PC-3 (cell line): ENCODE results near the gene ANP32A. TPM values are rescaled to one million over a fixed set of nuclear protein-coding genes. Genes with fewer than 3 reads are reported as not detected.

Experiments
- ATAC-seq: fragments of 200-7000 bp; cut with Tn5 transposase; 2 replicates; pipeline ENCODE4 v1.9.1; 2020; ENCODE audit warnings: mild to moderate bottlenecking, moderate library complexity
- BruUV-seq: library from RNA; stranded (reverse); fragments of 400-500 nt; replicated peaks from 2 replicates; lab custom pipeline; 2021; lab: Mats Ljungman, UMichigan
- CTCF ChIA-PET: fragments of 300-600 bp; sonication (Branson Sonifier 250); formaldehyde crosslinking; loops from one replicate; lab custom pipeline; 2022; ENCODE audit warnings: antibody characterized with exemption; lab: Charles Lee
- POLR2A ChIA-PET: fragments of 300-600 bp; sonication (Branson Sonifier 250); formaldehyde crosslinking; loops from one replicate; lab custom pipeline; 2022; ENCODE audit warnings: antibody characterized with exemption; ENCODE audit not compliant: unreplicated experiment; lab: Charles Lee
- DNase-seq: peaks from one replicate; pipeline ENCODE4 v3.0.0-alpha.2; 2015
- H2AFZ ChIP-seq: fragments of 300-600 bp; sonication (generic); 2 replicates; pipeline ENCODE4 v1.6.0; 2016; ENCODE audit warnings: antibody characterized with exemption, low read length
- H3F3A ChIP-seq: fragments of 300-600 bp; sonication (generic); one replicate; pipeline ENCODE4 v1.6.0; 2017; ENCODE audit warnings: antibody characterized with exemption, low read length, control low read depth, mild to moderate bottlenecking; ENCODE audit not compliant: unreplicated experiment
- H3K27ac ChIP-seq: fragments of 300-600 bp; sonication (generic); 2 replicates; pipeline ENCODE4 v1.5.1; 2016; ENCODE audit warnings: mild to moderate bottlenecking, low read length
- H3K27me3 ChIP-seq: fragments of 300-600 bp; sonication (generic); 2 replicates; pipeline ENCODE4 v1.6.1; 2016; ENCODE audit warnings: low read length, mixed read lengths
- H3K36me3 ChIP-seq: fragments of 300-600 bp; sonication (generic); 2 replicates; pipeline ENCODE4 v1.6.1; 2016; ENCODE audit warnings: low read depth, mixed run types, low read length, mixed read lengths
- H3K4me1 ChIP-seq: fragments of 300-600 bp; sonication (generic); 2 replicates; pipeline ENCODE4 v1.5.1; 2016; ENCODE audit warnings: low read length; ENCODE audit not compliant: insufficient read depth
- H3K4me2 ChIP-seq: fragments of 300-600 bp; sonication (generic); 2 replicates; pipeline ENCODE4 v1.6.0; 2016; ENCODE audit warnings: low read length
- H3K4me3 ChIP-seq: fragments of 300-600 bp; sonication (generic); 2 replicates; pipeline ENCODE4 v1.5.1; 2016; ENCODE audit warnings: mild to moderate bottlenecking, low read length, mixed read lengths
- H3K79me2 ChIP-seq: fragments of 300-600 bp; sonication (generic); 2 replicates; pipeline ENCODE4 v1.6.1; 2017; ENCODE audit warnings: low read length, mixed read lengths
- H3K9ac ChIP-seq: fragments of 300-600 bp; sonication (generic); 2 replicates; pipeline ENCODE4 v1.6.0; 2016; ENCODE audit warnings: mild to moderate bottlenecking, low read length
- H3K9me2 ChIP-seq: fragments of 300-600 bp; sonication (generic); replicated peaks from 2 replicates; pipeline ENCODE4 v1.6.1; 2016; ENCODE audit warnings: mixed run types, low read length, mixed read lengths
- H3K9me3 ChIP-seq: fragments of 300-600 bp; sonication (generic); 2 replicates; pipeline ENCODE4 v1.6.1; 2016; ENCODE audit warnings: low read length, mixed read lengths
- H4K20me1 ChIP-seq: fragments of 300-600 bp; sonication (generic); 2 replicates; pipeline ENCODE4 v1.6.1; 2016; ENCODE audit warnings: low read length, mixed read lengths
- CTCF ChIP-seq: fragments of 300-600 bp; sonication (generic); conservative IDR thresholded peaks from 2 replicates; pipeline ENCODE4 v1.5.1; 2017; ENCODE audit warnings: antibody characterized with exemption, low read depth, mild to moderate bottlenecking, low read length
- EZH2 ChIP-seq: fragments of 300-600 bp; sonication (generic); IDR thresholded peaks from one replicate; pipeline ENCODE4 v1.6.1; 2017; ENCODE audit warnings: antibody characterized with exemption, mild to moderate bottlenecking, low read length; ENCODE audit not compliant: unreplicated experiment
- EZH2phosphoT487 ChIP-seq: fragments of 300-600 bp; sonication (generic); IDR thresholded peaks from 2 replicates; pipeline ENCODE4 v1.6.1; 2018; ENCODE audit warnings: mild to moderate bottlenecking, antibody characterized with exemption, low read length, borderline replicate concordance
- intact Hi-C: fragments of 100-400 bp; cut with micrococcal nuclease; formaldehyde crosslinking; loops from 2 replicates; pipeline ENCODE4 v1.9.0; 2023
- total RNA-seq: library from RNA; depleted of rRNA; stranded (reverse); fragments of >200 nt; gene quantifications from 2 replicates; pipeline ENCODE4 v1.2.3, GENCODE V29; 2014

Gene ANP32A
- total RNA-seq, 1 experiment from 2014 or later = 106 TPM

- Histone ChIP-seq H3F3A (no peaks in the 10 kb centered on the region), H3K27me3 (no peaks in the 10 kb centered on the region), H3K79me2 (no peaks in the 10 kb centered on the region), H3K36me3 (no peaks in the 10 kb centered on the region), H3K4me2 (no peak overlapping the region), H3K4me1 (no peaks in the 10 kb centered on the region), H3K9ac (no peak overlapping the region), H2AFZ (no peak overlapping the region), H3K9me2 (no peaks in the 10 kb centered on the region), H3K9me3 (no peaks in the 10 kb centered on the region), H3K4me3 (no peak overlapping the region), H3K27ac (no peak overlapping the region), H4K20me1 (no peaks in the 10 kb centered on the region)
- DNase-seq = no peak
- no TSS peak for BruUV-seq
- TF ChIP-seq EZH2 (no peak), EZH2phosphoT487 (no peak), CTCF (no peak)
- intact Hi-C loops = no loop called here
- no peak for ATAC-seq
- POLR2A ChIA-PET = no interaction called here
- CTCF ChIA-PET = no interaction called here
Measured at GRCh38 chr15:68735610-68736009, 85.1 kb downstream of the ANP32A start.

GRCh38 chr15:68734881-68735280 lies 85.8 kb downstream of the ANP32A start:
- ChIA-PET POLR2A (no interaction called here), CTCF (no interaction called here)
- no peaks in the 10 kb centered on the region for H3K36me3 ChIP-seq
- H4K20me1 ChIP-seq = no peaks in the 10 kb centered on the region
- DNase-seq (no peak), ATAC-seq (no peak)
- no peak overlapping the region for H3K4me2 ChIP-seq
- H2AFZ ChIP-seq = no peak overlapping the region
- H3K27me3 ChIP-seq = no peaks in the 10 kb centered on the region
- TF ChIP-seq EZH2 (no peak), EZH2phosphoT487 (no peak), CTCF (no peak)
- no peaks in the 10 kb centered on the region for H3F3A ChIP-seq
- no TSS peak for BruUV-seq
- H3K4me3 ChIP-seq = no peak overlapping the region
- H3K9ac ChIP-seq = no peak overlapping the region
- no peaks in the 10 kb centered on the region for H3K79me2 ChIP-seq
- no peaks in the 10 kb centered on the region for H3K4me1 ChIP-seq
- no peak overlapping the region for H3K27ac ChIP-seq
- H3K9me3 ChIP-seq = no peaks in the 10 kb centered on the region
- intact Hi-C loops = no loop called here
- H3K9me2 ChIP-seq = no peaks in the 10 kb centered on the region

GRCh38 chr15:68734352-68734751 lies 86.3 kb downstream of the ANP32A start:
- ChIA-PET POLR2A (no interaction called here), CTCF (interaction anchor here (0.5 kb wide), 1 partner anchor 184 kb away, joined by 3 read pairs; no protein-coding TSS in a partner anchor)
- H3F3A ChIP-seq = no peaks in the 10 kb centered on the region
- no peaks in the 10 kb centered on the region for H3K4me1 ChIP-seq
- H3K79me2 ChIP-seq = no peaks in the 10 kb centered on the region
- no peaks in the 10 kb centered on the region for H3K9me3 ChIP-seq
- H3K4me3 ChIP-seq = no peak overlapping the region
- no TSS peak for BruUV-seq
- no peak overlapping the region for H2AFZ ChIP-seq
- H3K9ac ChIP-seq = no peak overlapping the region
- H3K4me2 ChIP-seq = no peak overlapping the region
- no peak for ATAC-seq
- DNase-seq = no peak
- H4K20me1 ChIP-seq = no peaks in the 10 kb centered on the region
- intact Hi-C loops = no loop called here
- no peaks in the 10 kb centered on the region for H3K27me3 ChIP-seq
- H3K36me3 ChIP-seq = no peaks in the 10 kb centered on the region
- H3K9me2 ChIP-seq = no peaks in the 10 kb centered on the region
- H3K27ac ChIP-seq = no peak overlapping the region
- TF ChIP-seq CTCF (no peak), EZH2phosphoT487 (no peak), EZH2 (no peak)
